ENCODE results near the gene IL6ST. TPM values are rescaled to one million over a fixed set of nuclear protein-coding genes. Genes with fewer than 3 reads are reported as not detected.

The IL6ST gene
- total RNA-seq, 1 donor from 2014 or later = 255 TPM

- DNase-seq (ENCODE audit: low spot score) = no peak
These were observed 75.1 kb downstream of the IL6ST start for GRCh38 chr5:55919625-55920024.

- DNase-seq (ENCODE audit: low spot score) = no peak
These were observed 76.4 kb downstream of the IL6ST start for GRCh38 chr5:55918087-55919035.

- no peak for DNase-seq (ENCODE audit: low spot score)
These were observed 77.2 kb downstream of the IL6ST start for GRCh38 chr5:55917402-55918086.

- no peak for DNase-seq (ENCODE audit: low spot score)
These were observed 77.8 kb downstream of the IL6ST start for GRCh38 chr5:55916986-55917385.

- DNase-seq (ENCODE audit: low spot score) = no peak
These were observed 79.0 kb downstream of the IL6ST start for GRCh38 chr5:55915783-55916182.

DNA sequence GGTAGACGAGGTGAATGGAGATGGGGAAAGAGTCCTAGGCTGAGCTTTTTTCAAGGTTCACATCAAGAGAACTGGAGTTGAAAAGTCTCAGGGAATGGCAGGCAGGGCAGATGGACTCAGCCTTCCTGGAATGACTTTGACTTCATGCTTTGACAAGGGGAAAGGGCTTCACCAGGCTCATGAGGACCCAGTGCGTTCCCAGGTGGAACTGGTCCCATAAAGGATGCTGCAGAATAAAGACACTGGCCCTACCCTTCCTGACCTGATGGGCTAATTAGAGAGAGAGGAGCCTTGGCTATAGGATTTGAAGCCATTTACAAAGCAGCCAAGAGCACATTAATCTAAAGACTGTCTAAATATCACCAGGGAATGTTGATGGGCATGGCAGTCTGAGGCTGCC is 79.8 kb downstream of the IL6ST start:
- no peak for DNase-seq (ENCODE audit: low spot score)

GRCh38 chr5:55913466-55914413 is 81.0 kb downstream of the IL6ST start:
- no peak for DNase-seq (ENCODE audit: low spot score)

GRCh38 chr5:55911784-55912653 is 82.7 kb downstream of the IL6ST start:
- no peak for DNase-seq (ENCODE audit: low spot score)

DNA sequence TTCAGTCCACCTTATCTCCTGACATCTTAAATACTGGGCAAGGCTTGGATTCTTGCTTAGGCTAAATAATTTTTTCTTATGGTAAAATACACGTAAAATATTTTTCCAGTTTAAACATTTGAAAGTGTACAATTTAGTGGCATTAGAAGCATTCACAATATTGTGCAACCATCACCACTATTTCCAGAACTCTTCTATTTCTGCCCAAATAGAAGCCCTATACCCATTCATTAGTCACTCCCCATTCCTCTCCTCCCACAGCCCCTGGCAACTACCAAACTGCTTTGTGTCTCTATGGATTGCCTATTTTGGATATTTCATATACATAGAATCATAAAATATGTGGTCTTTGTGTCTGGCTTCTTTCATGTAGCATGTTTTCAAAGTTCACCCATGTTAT is 86.0 kb downstream of the IL6ST start:
- DNase-seq (ENCODE audit: low spot score) = no peak

- DNase-seq (ENCODE audit: low spot score) = no peak
These were observed 86.8 kb downstream of the IL6ST start for GRCh38 chr5:55907927-55908326.

- DNase-seq (ENCODE audit: low spot score) = no peak
These were observed 89.5 kb downstream of the IL6ST start for GRCh38 chr5:55905251-55905650.

GRCh38 chr5:55904152-55904551 is 90.6 kb downstream of the IL6ST start:
- DNase-seq (ENCODE audit: low spot score) = no peak

DNA sequence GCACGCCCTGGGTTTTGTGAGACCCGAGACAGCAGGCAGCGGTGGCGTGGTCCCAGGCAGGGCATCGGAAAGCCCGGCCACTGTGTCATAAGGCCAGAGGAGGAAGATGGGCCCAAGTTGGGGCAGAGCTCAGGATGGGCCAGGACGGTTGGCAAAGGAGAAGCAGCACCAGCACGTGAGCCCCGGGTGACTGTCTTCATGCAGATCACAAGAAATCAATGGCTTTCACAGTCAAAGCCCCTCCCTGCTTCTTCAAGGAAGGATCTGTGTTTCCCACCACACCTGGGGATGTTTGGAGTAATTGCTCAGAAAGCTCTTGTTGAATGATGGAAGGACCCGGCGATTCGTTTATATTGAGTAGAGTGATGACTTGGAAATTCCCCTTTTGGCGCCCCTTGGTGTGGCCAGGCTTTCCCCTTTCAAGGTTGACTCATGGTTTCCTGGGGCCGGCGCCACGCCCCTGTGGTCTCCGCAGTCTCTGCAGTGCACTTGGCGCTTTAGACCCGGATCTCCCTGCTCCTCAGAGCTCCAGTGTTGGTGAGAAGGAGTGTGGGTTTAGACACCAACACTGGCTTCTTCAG is 91.6 kb downstream of the IL6ST start:
- DNase-seq (ENCODE audit: low spot score) = no peak

GRCh38 chr5:55902696-55903095 is 92.1 kb downstream of the IL6ST start:
- no peak for DNase-seq (ENCODE audit: low spot score)

- no peak for DNase-seq (ENCODE audit: low spot score)
These were observed 94.0 kb downstream of the IL6ST start for GRCh38 chr5:55900776-55901175.

GRCh38 chr5:55900068-55900467 is 94.7 kb downstream of the IL6ST start:
- no peak for DNase-seq (ENCODE audit: low spot score)

GRCh38 chr5:55899344-55899743 is 95.4 kb downstream of the IL6ST start:
- no peak for DNase-seq (ENCODE audit: low spot score)

DNA sequence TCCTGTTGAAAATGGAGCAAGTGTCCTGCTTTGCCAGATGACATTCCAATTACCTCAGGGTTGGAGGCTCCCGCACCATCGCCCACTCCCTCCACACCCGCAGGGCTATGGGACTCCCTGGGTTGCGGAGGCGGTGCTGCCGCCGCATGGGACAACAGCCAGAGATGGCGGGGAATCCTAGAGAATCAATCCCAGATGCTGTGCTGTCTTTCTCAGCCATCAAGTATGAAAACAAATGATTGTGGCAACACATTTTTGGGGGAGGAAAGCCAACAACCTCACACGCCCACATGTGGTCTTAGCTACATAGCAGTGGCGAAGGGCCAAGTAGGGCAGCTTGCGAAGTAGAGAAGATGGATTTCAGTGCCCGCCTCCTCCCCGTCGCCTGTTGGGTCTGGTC is 96.9 kb downstream of the IL6ST start:
- DNase-seq (ENCODE audit: low spot score) = no peak

- no peak for DNase-seq (ENCODE audit: low spot score)
These were observed 97.4 kb downstream of the IL6ST start for GRCh38 chr5:55897206-55897894.

- DNase-seq (ENCODE audit: low spot score) = no peak
These were observed 98.1 kb downstream of the IL6ST start for GRCh38 chr5:55896663-55897062.
